AG09319 (cell line): ENCODE results near the gene NHLRC1.

ENCODE experiments used
- DNase-seq: peaks from one replicate; pipeline ENCODE4 v3.0.0-alpha.2; 2010; ENCODE audit warnings: low read depth; ENCODE audit errors: extremely low read depth
- CTCF ChIP-seq: IDR thresholded peaks from 2 replicates; pipeline ENCODE4 v1.5.1; 2011; ENCODE audit warnings: low read depth, mild to moderate bottlenecking, inconsistent platforms, low read length, moderate library complexity

The NHLRC1 gene

GRCh38 chr6:18122128-18123093 lies at the start of gene NHLRC1:
TSS of gene NHLRC1 (minus strand) at chr6:18122677. CDS start at chr6:18122606, 71 bp downstream.
- peak; percentile 57 for DNase-seq
- TF ChIP-seq CTCF = peak; percentile 89

GRCh38 chr6:18171871-18172270 lies 49.4 kb upstream of the NHLRC1 start:
- no peak for DNase-seq

GRCh38 chr6:18168264-18168663 lies 45.8 kb upstream of the NHLRC1 start:
- no peak for DNase-seq
- TF ChIP-seq CTCF = no peak

More at GRCh38 chr6:18171871-18172270, 49.4 kb upstream of the NHLRC1 start:
- TF ChIP-seq CTCF = no peak

GRCh38 chr6:18166312-18167036 lies 44.0 kb upstream of the NHLRC1 start:
- DNase-seq = no peak
- TF ChIP-seq CTCF = no peak

GRCh38 chr6:18165751-18166150 lies 43.3 kb upstream of the NHLRC1 start:
- DNase-seq = no peak
- TF ChIP-seq CTCF = no peak

- no peak for DNase-seq
These were observed 39.9 kb upstream of the NHLRC1 start for GRCh38 chr6:18162401-18162800.

More at GRCh38 chr6:18162401-18162800, 39.9 kb upstream of the NHLRC1 start:
- no peak for TF ChIP-seq CTCF
